ENCODE measurements around the gene SFXN4.
A peak's percentile ranks its signal among the peaks of the same experiment; 100 is the strongest.
"Not testable (repeated sequence)": the region's sequence is repeated elsewhere in the genome, so short reads cannot be mapped to it uniquely, and the experiment has no call there.

SFXN4 gene

DNA sequence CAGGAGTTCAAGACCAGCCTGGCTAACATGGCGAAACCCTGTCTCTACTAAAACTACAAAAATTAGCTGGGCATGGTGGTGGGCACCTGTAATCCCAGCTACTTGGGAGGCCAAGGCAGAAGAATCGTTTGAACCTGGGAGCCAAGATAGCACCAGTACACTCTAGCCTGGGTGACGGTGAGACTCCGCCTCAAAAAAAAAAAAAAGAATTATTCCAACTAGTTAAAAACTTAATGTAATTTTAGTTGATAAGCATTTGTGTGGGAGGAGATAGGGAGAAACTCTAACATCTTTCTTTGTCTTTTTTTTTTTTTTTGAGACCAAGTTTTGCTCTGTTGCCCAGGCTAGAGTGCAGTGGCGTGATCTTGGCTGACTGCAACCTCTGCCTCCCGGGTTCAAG is 58.4 kb downstream of the SFXN4 start:
- not testable (repeated sequence) for DNase-seq (ENCODE audit: low read depth)

DNA sequence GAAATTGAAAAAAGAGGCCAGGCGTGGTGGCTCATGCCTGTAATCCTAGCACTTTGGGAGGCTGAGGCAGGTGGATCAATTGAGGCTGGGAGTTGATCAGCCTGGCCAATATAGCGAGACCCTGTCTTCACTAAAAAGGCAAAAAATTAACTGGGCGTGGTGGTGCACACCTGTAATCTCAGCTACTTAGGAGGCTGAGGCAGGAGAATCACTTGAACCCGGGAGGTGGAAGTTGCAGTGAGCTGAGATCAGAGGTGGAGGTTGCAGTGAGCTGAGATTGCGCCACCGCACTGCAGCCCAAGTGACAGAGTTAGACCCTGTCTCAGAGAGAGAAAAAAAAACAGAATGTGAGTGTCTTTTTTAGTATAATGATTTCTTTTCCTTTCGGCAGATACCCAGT is 59.6 kb downstream of the SFXN4 start:
- DNase-seq (ENCODE audit: low read depth): not testable (repeated sequence)

DNA sequence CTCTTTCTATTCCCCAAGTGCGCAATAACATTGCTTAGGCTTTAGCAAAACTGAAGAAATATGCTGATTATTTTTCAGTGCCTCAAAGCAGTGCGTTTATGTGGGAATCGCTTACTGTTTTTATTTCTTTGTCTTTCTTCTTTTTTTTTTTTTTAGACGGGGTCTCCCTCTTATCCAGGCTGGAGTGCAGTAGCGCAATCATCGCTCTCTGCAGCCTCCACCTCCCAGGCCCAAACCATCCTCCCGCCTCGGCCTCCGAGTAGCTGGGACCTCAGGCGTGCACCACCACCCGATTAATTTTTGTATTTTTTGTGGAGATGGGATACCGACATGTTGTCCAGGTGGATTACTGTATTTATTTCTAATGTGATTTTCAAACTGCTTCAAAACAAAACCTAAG is 60.4 kb downstream of the SFXN4 start:
- DNase-seq (ENCODE audit: low read depth): no peak

DNA sequence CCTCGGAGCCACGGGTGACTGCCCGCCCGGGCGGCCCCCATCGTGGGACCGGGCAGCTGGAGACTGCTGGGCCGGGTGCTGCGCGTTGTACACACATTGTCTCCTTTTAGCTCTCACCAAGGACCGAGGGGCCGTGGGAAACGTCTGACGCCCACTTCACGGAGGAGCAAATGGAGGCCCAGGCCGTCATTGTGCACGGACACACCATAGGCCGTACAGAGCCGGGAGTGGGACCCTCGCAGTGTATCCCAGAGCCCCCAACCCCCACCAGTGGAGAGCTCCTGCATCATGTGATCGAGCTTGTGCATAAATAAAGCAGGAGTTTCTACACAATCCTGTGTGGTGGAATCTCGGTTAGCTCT is 60.9 kb downstream of the SFXN4 start:
- DNase-seq (ENCODE audit: low read depth): peak; percentile 33

GRCh38 chr10:119103903-119104653 is 61.4 kb downstream of the SFXN4 start, which contains the start of gene DENND10:
Gene DENND10 (plus strand): TSS chr10:119104113. CDS start chr10:119104143, 30 bp downstream.
- DNase-seq (ENCODE audit: low read depth): peak; percentile 67

GRCh38 chr10:119103241-119103902 is 62.1 kb downstream of the SFXN4 start:
- DNase-seq (ENCODE audit: low read depth): no peak

- no peak for DNase-seq (ENCODE audit: low read depth)
Observed at GRCh38 chr10:119101366-119102098, 64.0 kb downstream of the SFXN4 start.

DNA sequence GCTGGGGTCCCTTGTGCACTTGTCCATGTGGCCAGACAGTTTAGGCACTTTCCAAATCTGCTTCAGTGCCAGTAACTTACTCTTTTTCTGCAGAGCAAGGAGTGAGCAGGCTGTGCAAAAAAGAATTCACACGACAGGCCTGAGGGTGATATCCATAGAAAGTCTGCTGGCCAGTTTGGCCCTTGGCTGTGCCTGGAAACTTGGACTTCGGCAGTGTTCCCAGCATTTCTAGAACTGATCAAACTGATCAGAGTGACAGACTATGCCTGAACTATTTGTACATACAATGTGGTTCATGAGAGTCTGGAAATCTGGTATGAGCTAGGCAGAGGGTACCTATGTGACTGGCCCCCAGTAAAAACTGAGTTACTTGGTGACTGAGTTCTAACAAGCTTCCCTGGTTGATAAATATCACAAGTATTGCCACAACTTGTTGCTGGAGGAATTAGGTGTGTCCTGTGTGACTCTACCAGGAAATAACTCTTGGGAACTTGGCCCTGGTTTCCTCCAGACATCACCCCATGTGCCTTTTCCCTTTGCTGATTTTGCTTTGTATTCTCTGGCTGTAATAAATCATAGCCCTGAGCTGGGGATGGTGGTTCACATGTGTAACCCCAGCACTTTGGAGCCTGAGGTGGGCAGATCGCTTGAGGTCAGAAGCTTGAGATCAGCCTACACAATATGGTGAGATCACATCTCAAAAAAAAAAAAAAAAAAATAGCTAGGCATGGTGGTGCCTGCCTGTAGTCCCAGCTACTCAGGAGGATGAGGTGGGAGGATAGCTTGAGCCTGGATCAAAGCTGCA is 64.9 kb downstream of the SFXN4 start:
- no peak for DNase-seq (ENCODE audit: low read depth)

DNA sequence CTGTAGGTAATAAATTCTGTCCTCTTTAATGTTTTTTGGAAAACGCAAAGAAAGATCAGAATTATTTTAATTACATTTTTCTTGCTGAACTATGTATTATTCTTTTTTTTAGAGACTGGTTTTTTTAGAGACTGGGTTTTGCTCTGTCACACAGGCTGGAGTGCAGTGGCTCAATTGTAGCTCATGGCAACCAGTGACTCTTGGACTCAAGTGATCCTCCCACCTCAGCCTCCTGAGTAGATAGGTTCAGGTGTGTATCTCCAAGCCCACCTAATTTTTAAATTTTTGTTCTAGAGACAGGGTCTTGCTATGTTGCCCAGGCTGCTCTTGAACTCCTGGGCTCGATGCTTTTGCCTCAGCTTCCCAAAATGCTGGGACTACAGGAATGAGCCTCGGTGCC is 66.9 kb downstream of the SFXN4 start:
- no peak for DNase-seq (ENCODE audit: low read depth)

- DNase-seq (ENCODE audit: low read depth): not testable (repeated sequence)
Observed at GRCh38 chr10:119096641-119097415, 68.7 kb downstream of the SFXN4 start.

DNA sequence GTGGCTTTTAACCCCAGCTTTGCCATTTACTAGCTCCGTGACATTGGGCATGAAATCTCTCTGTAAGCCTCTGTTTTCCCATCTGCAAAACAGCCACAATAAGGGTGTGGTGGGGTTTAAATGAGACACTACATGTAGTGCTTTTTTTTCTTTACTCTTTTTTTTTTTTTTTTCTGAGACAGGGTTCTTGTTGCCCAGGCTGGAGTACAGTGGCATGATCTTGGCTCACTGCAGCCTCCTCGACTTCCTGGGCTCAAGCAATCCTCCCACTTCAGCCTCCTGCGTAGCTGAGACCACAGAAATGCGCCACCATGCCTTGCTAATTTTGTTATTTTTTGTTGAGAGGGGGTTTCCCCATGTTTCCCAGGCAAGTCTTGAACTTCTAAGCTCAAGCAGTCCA is 69.9 kb downstream of the SFXN4 start:
- DNase-seq (ENCODE audit: low read depth): no peak

- DNase-seq (ENCODE audit: low read depth): peak; percentile 41
Observed at GRCh38 chr10:119090968-119091367, 74.5 kb downstream of the SFXN4 start.
